IMR-90 (cell line): ENCODE measurements around the gene C22orf15. TPM values are rescaled to one million over a fixed set of nuclear protein-coding genes. Genes with fewer than 3 reads are reported as not detected.

ENCODE experiments used
- ATAC-seq: fragments of 200-7000 bp; cut with Tn5 transposase; 2 replicates; pipeline ENCODE4 v1.9.1; 2020; ENCODE audit warnings: low read depth, mild to moderate bottlenecking, moderate library complexity
- BruUV-seq: library from RNA; stranded (reverse); fragments of 400-500 nt; replicated peaks from 2 replicates; lab custom pipeline; 2021; lab: Mats Ljungman, UMichigan
- CTCF ChIA-PET: fragments of 300-600 bp; formaldehyde crosslinking; extraction: SDS; loops from one replicate; lab custom pipeline; 2021; ENCODE audit warnings: antibody characterized with exemption; lab: Yijun Ruan, JAX
- POLR2A ChIA-PET: fragments of 300-600 bp; sonication (Branson Sonifier 250); formaldehyde crosslinking; loops from one replicate; lab custom pipeline; 2022; ENCODE audit warnings: antibody characterized with exemption; ENCODE audit not compliant: unreplicated experiment; lab: Charles Lee
- DNase-seq: peaks from one replicate; pipeline ENCODE4 v3.0.0; 2013
- H2AFZ ChIP-seq: replicated peaks from 2 replicates; pipeline ENCODE3; 2013; ENCODE audit warnings: low read length, mild to moderate bottlenecking; ENCODE audit not compliant: poor library complexity
- H2AK5ac ChIP-seq: 2 replicates; pipeline ENCODE4 v1.6.1; 2013; ENCODE audit warnings: low read depth, low read length, inconsistent platforms
- H2AK9ac ChIP-seq: replicated peaks from 2 replicates; pipeline ENCODE3; 2013; ENCODE audit warnings: mild to moderate bottlenecking, low read depth, low read length, moderate library complexity; ENCODE audit not compliant: poor library complexity
- H2BK120ac ChIP-seq: 2 replicates; pipeline ENCODE4 v1.6.1; 2013; ENCODE audit warnings: low read depth, low read length, inconsistent platforms
- H2BK15ac ChIP-seq: 3 replicates; pipeline ENCODE4 v1.6.1; 2013; ENCODE audit warnings: low read depth, low read length, inconsistent platforms
- H2BK20ac ChIP-seq: 2 replicates; pipeline ENCODE4 v1.6.1; 2013; ENCODE audit warnings: low read depth, mild to moderate bottlenecking, inconsistent platforms, low read length, moderate library complexity
- H2BK5ac ChIP-seq: 2 replicates; pipeline ENCODE4 v1.6.1; 2013; ENCODE audit warnings: mild to moderate bottlenecking, low read depth, low read length, inconsistent platforms; ENCODE audit not compliant: poor library complexity, severe bottlenecking
- H3K14ac ChIP-seq: replicated peaks from 2 replicates; pipeline ENCODE4 v1.6.1; 2013; ENCODE audit warnings: low read depth, low read length, inconsistent platforms
- H3K18ac ChIP-seq: 2 replicates; pipeline ENCODE4 v1.6.1; 2013; ENCODE audit warnings: low read depth, low read length, control low read depth
- H3K23ac ChIP-seq: 2 replicates; pipeline ENCODE4 v1.6.1; 2013; ENCODE audit warnings: low read depth, low read length, inconsistent platforms
- H3K27ac ChIP-seq: 2 replicates; pipeline ENCODE4 v1.5.1; 2013; ENCODE audit warnings: mild to moderate bottlenecking, control low read depth, low read length; ENCODE audit not compliant: insufficient read depth
- H3K27me3 ChIP-seq: 2 replicates; pipeline ENCODE4 v1.6.1; 2013; ENCODE audit warnings: low read length; ENCODE audit not compliant: control insufficient read depth, insufficient read depth
- H3K36me3 ChIP-seq: 2 replicates; pipeline ENCODE4 v1.6.1; 2013; ENCODE audit warnings: low read length, mixed read lengths; ENCODE audit not compliant: control insufficient read depth, insufficient read depth
- H3K4ac ChIP-seq: 2 replicates; pipeline ENCODE4 v1.6.1; 2013; ENCODE audit warnings: low read depth, low read length, inconsistent platforms
- H3K4me1 ChIP-seq: 2 replicates; pipeline ENCODE4 v1.6.1; 2013; ENCODE audit warnings: low read length, mixed read lengths; ENCODE audit not compliant: control insufficient read depth, insufficient read depth
- H3K4me2 ChIP-seq: 2 replicates; pipeline ENCODE4 v1.6.1; 2013; ENCODE audit warnings: low read depth, mild to moderate bottlenecking, control low read depth, low read length, moderate library complexity
- H3K4me3 ChIP-seq: 2 replicates; pipeline ENCODE4 v1.5.1; 2013; ENCODE audit warnings: low read depth, mild to moderate bottlenecking, control low read depth, low read length, moderate library complexity; ENCODE audit not compliant: insufficient read depth
- H3K56ac ChIP-seq: 2 replicates; pipeline ENCODE4 v1.6.1; 2013; ENCODE audit warnings: low read length, inconsistent platforms; ENCODE audit not compliant: insufficient read depth; ENCODE audit errors: extremely low read depth
- H3K79me1 ChIP-seq, 2 experiments: 2 replicates each; pipeline ENCODE4 v1.6.1; 2013; ENCODE audit warnings: low read length in 2 of 2, inconsistent platforms in 1 of 2, low read depth in 1 of 2
- H3K9ac ChIP-seq: 2 replicates; pipeline ENCODE4 v1.6.1; 2013; ENCODE audit warnings: low read depth, low read length, control low read depth
- H3K9me1 ChIP-seq: 2 replicates; pipeline ENCODE4 v1.6.1; 2013; ENCODE audit warnings: low read length, inconsistent platforms; ENCODE audit not compliant: insufficient read depth
- H3K9me3 ChIP-seq: 2 replicates; pipeline ENCODE4 v1.6.1; 2013; ENCODE audit warnings: low read length; ENCODE audit not compliant: control insufficient read depth, insufficient read depth
- H4K20me1 ChIP-seq: 2 replicates; pipeline ENCODE4 v1.6.1; 2013; ENCODE audit warnings: low read length, inconsistent platforms; ENCODE audit not compliant: insufficient read depth
- H4K5ac ChIP-seq: 2 replicates; pipeline ENCODE4 v1.6.1; 2013; ENCODE audit warnings: mild to moderate bottlenecking, low read depth, low read length, control low read depth
- H4K8ac ChIP-seq, 2 experiments: 2 replicates each; pipeline ENCODE4 v1.6.1; 2013; ENCODE audit warnings: low read depth in 2 of 2, low read length in 2 of 2, control low read depth in 1 of 2, inconsistent platforms in 1 of 2
- H4K91ac ChIP-seq: 2 replicates; pipeline ENCODE4 v1.6.1; 2013; ENCODE audit warnings: low read depth, low read length, inconsistent platforms; ENCODE audit not compliant: insufficient read depth
- CEBPB ChIP-seq: IDR thresholded peaks from 2 replicates; pipeline ENCODE4 v1.6.1; 2012; ENCODE audit warnings: low read depth, low read length, improper control_type of control experiment
- CHD1 ChIP-seq: IDR thresholded peaks from 2 replicates; pipeline ENCODE4 v1.6.1; 2012; ENCODE audit warnings: low read depth, low read length, improper control_type of control experiment
- FOS ChIP-seq: fragments of 150-350 bp; IDR thresholded peaks from 2 replicates; pipeline ENCODE4 v1.6.1; 2016; ENCODE audit warnings: low read depth, low read length
- MAFK ChIP-seq: IDR thresholded peaks from 2 replicates; pipeline ENCODE4 v1.6.1; 2012; ENCODE audit warnings: low read depth, low read length, improper control_type of control experiment
- POLR2A ChIP-seq: IDR thresholded peaks from 2 replicates; pipeline ENCODE4 v1.6.1; 2012; ENCODE audit warnings: mild to moderate bottlenecking, low read depth, low read length
- SMC3 ChIP-seq: fragments of 150-350 bp; IDR thresholded peaks from 2 replicates; pipeline ENCODE4 v1.6.1; 2016; ENCODE audit warnings: low read depth, mild to moderate bottlenecking, antibody characterized with exemption, low read length, moderate library complexity
- WGBS, 2 experiments: methylation state at CpG; one replicate each; pipeline versions ENCODE4 v1.1.5 to v1.1.7; 2013; ENCODE audit warnings: missing lambda C conversion rate in 2 of 2; ENCODE audit not compliant: insufficient read length in 1 of 2; ENCODE audit errors: extremely low coverage in 2 of 2; 5-methylcytosine and 5-hydroxymethylcytosine counted together
- dilution Hi-C: fragments of 300-500 bp; cut with HindIII; formaldehyde crosslinking; loops from one replicate; pipeline ENCODE4 v1.14.3; 2018; ENCODE audit warnings: low sequenced_read_pairs; ENCODE audit not compliant: unreplicated experiment
- in situ Hi-C: fragments of 300-500 bp; cut with MboI; formaldehyde crosslinking; loops from 3 replicates; pipeline ENCODE4 v1.14.3; 2019; ENCODE audit warnings: low sequenced_read_pairs, inconsistent platforms, mixed read lengths
- intact Hi-C: fragments of 100-400 bp; cut with micrococcal nuclease; formaldehyde crosslinking; loops from 2 replicates; pipeline ENCODE4 v1.10.0; 2022
- polyA plus RNA-seq, 3 experiments: library from polyadenylated mRNA; depleted of rRNA; stranded (reverse); fragments of >200 nt; gene quantifications; 2 replicates each; pipeline ENCODE4 v1.2.3, GENCODE V29; 2012; ENCODE audit warnings: low replicate concordance in 1 of 3
- total RNA-seq: library from RNA; depleted of rRNA; stranded (reverse); fragments of >200 nt; gene quantifications from 2 replicates; pipeline ENCODE4 v1.2.3, GENCODE V29; 2012

C22orf15 gene
- total and polyA plus RNA-seq, 2 of the 4 experiments (the other 2 are of a cell fraction) = 2.3 to 3.1 TPM

DNA sequence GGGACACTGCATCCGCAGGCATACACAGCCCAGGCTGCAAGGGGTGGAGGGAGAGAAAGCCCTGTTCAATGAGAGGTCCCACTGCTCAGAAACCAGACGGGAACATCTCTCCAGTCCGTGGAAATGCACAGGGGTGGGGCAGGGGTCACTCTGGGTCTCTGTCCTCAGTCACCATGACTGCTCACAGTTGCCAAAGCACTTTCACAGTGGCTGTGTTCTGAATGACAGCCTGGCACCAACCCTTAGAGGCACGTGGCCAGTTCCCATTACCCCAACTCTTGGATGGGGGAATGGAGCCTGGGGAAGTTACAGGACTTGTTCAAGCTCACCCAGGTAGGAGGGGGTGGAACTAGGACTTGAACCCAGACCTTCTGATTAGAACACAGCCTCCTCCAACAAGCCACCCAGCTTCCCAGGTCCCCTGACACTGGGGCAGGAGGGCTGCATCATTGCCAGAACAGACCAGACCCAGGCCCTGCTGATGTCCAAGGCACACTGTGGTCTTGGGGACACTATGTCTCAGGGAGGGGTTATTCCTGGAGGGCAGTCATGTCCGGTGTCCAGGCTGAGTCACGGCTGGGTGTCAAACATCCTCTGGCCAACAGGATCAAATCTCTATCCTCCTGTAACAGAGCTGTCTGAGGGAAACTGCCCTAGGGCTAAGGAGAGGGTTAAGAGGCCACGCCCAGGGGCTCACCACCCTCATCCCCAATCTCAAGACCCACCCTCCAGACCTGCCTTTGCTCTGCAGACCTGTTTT lies 20.1 kb upstream of the C22orf15 start (continued):
- TF ChIP-seq CEBPB = no peak

DNA sequence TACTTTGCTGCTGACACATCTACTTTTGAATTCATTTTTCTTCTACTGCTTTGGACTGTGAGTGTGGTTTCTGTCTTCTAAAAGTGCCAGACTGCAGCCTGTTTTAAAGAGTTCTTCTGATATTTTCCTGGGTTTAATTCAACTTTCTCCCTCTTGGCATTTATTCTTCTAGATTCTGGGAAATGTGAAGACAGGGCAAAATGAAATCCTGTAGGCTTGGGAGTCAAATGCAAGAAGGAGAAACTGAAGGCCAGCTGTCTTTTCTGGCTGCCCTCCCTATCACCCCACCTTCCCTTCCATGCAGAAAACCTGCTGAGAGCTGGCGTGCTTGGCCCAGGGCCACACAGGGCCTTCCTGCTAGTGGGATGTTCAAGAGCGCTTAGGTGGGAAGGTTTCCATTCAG lies 19.5 kb upstream of the C22orf15 start:
- intact Hi-C loops = no loop called here
- H3K56ac ChIP-seq = no peak overlapping the region
- TF ChIP-seq SMC3 = no peak
- TF ChIP-seq FOS = no peak
- TF ChIP-seq POLR2A = no peak
- no peak for TF ChIP-seq MAFK
- TF ChIP-seq CHD1 = no peak
- dilution Hi-C loops = no loop called here
- H3K9me1 ChIP-seq = peaks cover 5% of the 10 kb centered on the region; the same call in 1 of the 2 replicates
- no peak overlapping the region for H2AK5ac ChIP-seq
- peaks cover 4% of the 10 kb centered on the region; the same call in 1 of the 2 replicates for H3K9me3 ChIP-seq
- WGBS, 2 experiments = no CpG with 5 or more reads among the region's 2 CpGs
- H3K36me3 ChIP-seq = peaks cover 31% of the 10 kb centered on the region
- in situ Hi-C loops = no loop called here
- H2AK9ac ChIP-seq = no peak overlapping the region
- DNase-seq (no peak), ATAC-seq (no peak)
- no peak overlapping the region for H3K9ac ChIP-seq
- no peak overlapping the region for H3K4ac ChIP-seq
- H4K20me1 ChIP-seq = no peaks in the 10 kb centered on the region
- H2BK20ac ChIP-seq = no peak overlapping the region
- no peak overlapping the region for H2BK15ac ChIP-seq
- no peak overlapping the region for H3K23ac ChIP-seq
- peaks cover 4 to 17% of the 10 kb centered on the region in 2 experiments; a peak in 2 of 4 replicates for H3K79me1 ChIP-seq
- H2BK120ac ChIP-seq = no peak overlapping the region
- no peak overlapping the region for H3K27ac ChIP-seq
- no peak overlapping the region for H3K18ac ChIP-seq
- no peak overlapping the region for H4K5ac ChIP-seq
- H4K8ac ChIP-seq = no peak overlapping the region
- ChIA-PET POLR2A (no interaction called here), CTCF (interaction anchor here (1.2 kb wide), 1 partner anchor 13 kb away, joined by 4 read pairs; no protein-coding TSS in a partner anchor)
- no peak overlapping the region for H2AFZ ChIP-seq
- H2BK5ac ChIP-seq = no peak overlapping the region
- no peaks in the 10 kb centered on the region for H3K4me1 ChIP-seq
- no peak overlapping the region for H3K14ac ChIP-seq
- no peak overlapping the region for H3K4me3 ChIP-seq
- H3K4me2 ChIP-seq = no peak overlapping the region
- H4K91ac ChIP-seq = no peak overlapping the region
- no peaks in the 10 kb centered on the region for H3K27me3 ChIP-seq
- BruUV-seq = no TSS peak
